Neural crest cell (in vitro differentiated cells): Measurements from ENCODE around the gene CSK. TPM values are rescaled to one million over a fixed set of nuclear protein-coding genes. Genes with fewer than 3 reads are reported as not detected.

Experiments
- DNase-seq: peaks from one replicate; pipeline ENCODE4 v3.0.0; 2021; ENCODE audit warnings: low read depth, mixed read lengths, low spot score
- H3K27ac Mint-ChIP-seq: one replicate; pipeline ENCODE4 v1.8.0; 2021; ENCODE audit warnings: mild to moderate bottlenecking, mixed read lengths; ENCODE audit not compliant: unreplicated experiment
- H3K27me3 Mint-ChIP-seq: 2 replicates; pipeline ENCODE4 v1.8.0; 2021; ENCODE audit warnings: low read depth, mild to moderate bottlenecking, mixed read lengths
- H3K36me3 Mint-ChIP-seq: 2 replicates; pipeline ENCODE4 v1.8.0; 2021; ENCODE audit warnings: low read depth, mild to moderate bottlenecking, mixed read lengths
- H3K4me1 Mint-ChIP-seq: 2 replicates; pipeline ENCODE4 v1.8.0; 2021; ENCODE audit warnings: mixed read lengths
- H3K4me3 Mint-ChIP-seq: one replicate; pipeline ENCODE4 v1.8.0; 2021; ENCODE audit warnings: mild to moderate bottlenecking, mixed read lengths
- H3K9me3 Mint-ChIP-seq: 2 replicates; pipeline ENCODE4 v1.8.0; 2021; ENCODE audit warnings: mixed read lengths
- CTCF ChIP-seq: fragments of 200-600 bp; sonication (generic); conservative IDR thresholded peaks from 2 replicates; pipeline ENCODE4 v1.5.0; 2021; ENCODE audit warnings: antibody characterized with exemption, mild to moderate bottlenecking
- total RNA-seq: library from RNA; stranded (reverse); gene quantifications from 2 replicates; pipeline ENCODE4 v1.2.1, GENCODE V29; 2021

CSK gene
- total RNA-seq, 1 donor from 2014 or later = 109 TPM

GRCh38 chr15:74773329-74773728 lies 8.6 kb upstream of the CSK start:
- DNase-seq = no peak
- Mint-ChIP-seq H3K4me3 (no peak overlapping the region), H3K27me3 (peaks cover 4% of the 10 kb centered on the region), H3K4me1 (peaks cover 56% of the 10 kb centered on the region), H3K27ac (no peak overlapping the region), H3K9me3 (no peaks in the 10 kb centered on the region), H3K36me3 (no peaks in the 10 kb centered on the region)
- no peak for TF ChIP-seq CTCF

GRCh38 chr15:74773731-74774252 lies 8.1 kb upstream of the CSK start:
- Mint-ChIP-seq H3K27ac (no peak overlapping the region), H3K4me1 (peaks cover 57% of the 10 kb centered on the region), H3K36me3 (no peaks in the 10 kb centered on the region), H3K27me3 (peaks cover 4% of the 10 kb centered on the region), H3K9me3 (no peaks in the 10 kb centered on the region), H3K4me3 (no peak overlapping the region)
- DNase-seq = no peak
- no peak for TF ChIP-seq CTCF

- H3K27ac Mint-ChIP-seq = no peak overlapping the region
- H3K36me3 Mint-ChIP-seq = no peaks in the 10 kb centered on the region
- no peaks in the 10 kb centered on the region for H3K9me3 Mint-ChIP-seq
- no peak for DNase-seq
- peaks cover 68% of the 10 kb centered on the region for H3K4me1 Mint-ChIP-seq
- peak overlapping the region; percentile 7 for H3K4me3 Mint-ChIP-seq
- H3K27me3 Mint-ChIP-seq = peaks cover 4% of the 10 kb centered on the region
- TF ChIP-seq CTCF = no peak
Observed at GRCh38 chr15:74775132-74775562, 6.7 kb upstream of the CSK start.

GRCh38 chr15:74775894-74776293 lies 6.0 kb upstream of the CSK start:
- DNase-seq = no peak
- Mint-ChIP-seq H3K4me3 (peak overlapping the region; percentile 34), H3K36me3 (no peaks in the 10 kb centered on the region), H3K27me3 (peaks cover 3% of the 10 kb centered on the region), H3K4me1 (peaks cover 74% of the 10 kb centered on the region), H3K9me3 (no peaks in the 10 kb centered on the region), H3K27ac (no peak overlapping the region)
- TF ChIP-seq CTCF = no peak

GRCh38 chr15:74776821-74777768 lies 4.8 kb upstream of the CSK start:
- Mint-ChIP-seq H3K27me3 (peaks cover 3% of the 10 kb centered on the region), H3K9me3 (no peaks in the 10 kb centered on the region), H3K4me1 (peaks cover 70% of the 10 kb centered on the region), H3K27ac (peak overlapping the region; percentile 88), H3K4me3 (peak overlapping the region; percentile 65), H3K36me3 (no peaks in the 10 kb centered on the region)
- no peak for TF ChIP-seq CTCF
- DNase-seq = no peak
